HL-60 (cell line): Measurements from ENCODE around the gene WDFY4.

ENCODE experiments used
- DNase-seq, 2 experiments: peaks; one replicate each; pipeline ENCODE4 v3.0.0-alpha.2; 2010 to 2020; ENCODE audit warnings: low read depth in 1 of 2, low spot score in 1 of 2
- H3K27ac ChIP-seq: fragments of 250-450 bp; sonication (Bioruptor Pico); replicated peaks from 2 replicates; pipeline ENCODE4 v1.5.1; 2020; ENCODE audit warnings: mild to moderate bottlenecking, moderate library complexity
- H3K27me3 ChIP-seq: fragments of 250-450 bp; sonication (Bioruptor Pico); 2 replicates; pipeline ENCODE4 v1.5.1; 2021; ENCODE audit warnings: mild to moderate bottlenecking, moderate library complexity; ENCODE audit not compliant: insufficient read depth, poor library complexity, severe bottlenecking
- H3K4me3 ChIP-seq: replicated peaks from 2 replicates; pipeline ENCODE4 v1.5.1; 2011; ENCODE audit warnings: mild to moderate bottlenecking, control low read depth, low read length; ENCODE audit not compliant: insufficient read depth
- CTCF ChIP-seq: IDR thresholded peaks from one replicate; pipeline ENCODE4 v1.5.1; 2011; ENCODE audit warnings: low read length, control low read depth, inconsistent platforms; ENCODE audit not compliant: insufficient read depth
- GABPA ChIP-seq: IDR thresholded peaks from 2 replicates; pipeline ENCODE4 v1.6.1; 2012; ENCODE audit warnings: low read depth
- POLR2AphosphoS5 ChIP-seq: IDR thresholded peaks from 2 replicates; pipeline ENCODE4 v1.6.1; 2012; ENCODE audit warnings: low read depth
- SPI1 ChIP-seq: IDR thresholded peaks from 2 replicates; pipeline ENCODE4 v1.6.1; 2012; ENCODE audit warnings: low read depth, mild to moderate bottlenecking, borderline replicate concordance
- TF ChIP-seq, protein P1 (sequence below): IDR thresholded peaks from 2 replicates; pipeline ENCODE4 v1.6.1; 2012; ENCODE audit warnings: low read depth; ENCODE audit not compliant: insufficient replicate concordance

WDFY4 gene

DNA sequence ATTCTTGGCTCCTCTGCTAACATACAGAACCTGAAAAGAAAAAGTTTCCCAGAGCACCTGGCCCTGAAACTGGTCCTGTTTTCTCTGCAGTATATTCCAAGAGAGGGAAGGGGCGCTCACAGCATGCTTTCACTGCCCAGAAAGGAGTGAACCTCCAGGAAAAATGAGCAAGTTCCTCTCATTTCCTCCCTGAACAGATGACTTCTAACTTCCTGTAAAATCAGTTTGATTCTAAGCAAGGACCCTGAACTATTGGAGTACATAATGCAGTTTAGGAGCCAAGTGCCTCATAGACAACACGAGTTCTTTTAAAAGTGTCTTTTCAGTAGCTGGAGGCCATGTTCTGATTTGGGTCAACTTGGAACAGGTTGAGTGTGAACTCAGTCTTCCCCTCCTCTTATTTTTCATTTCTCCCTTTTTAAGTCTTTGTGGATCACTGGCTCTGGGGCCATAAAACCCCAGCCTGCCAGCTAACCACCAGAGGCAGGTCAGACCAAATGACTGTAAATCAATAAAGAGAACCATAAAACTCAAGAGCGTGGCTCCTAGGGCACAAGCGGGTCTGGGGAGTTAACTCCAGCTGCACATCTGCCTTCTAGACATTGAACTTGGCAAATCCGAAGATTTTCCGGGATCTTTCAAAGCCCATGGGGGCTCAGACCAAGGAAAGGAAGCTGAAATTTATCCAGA, 260.9 kb downstream of the WDFY4 start:
- TF ChIP-seq, protein P1, sequence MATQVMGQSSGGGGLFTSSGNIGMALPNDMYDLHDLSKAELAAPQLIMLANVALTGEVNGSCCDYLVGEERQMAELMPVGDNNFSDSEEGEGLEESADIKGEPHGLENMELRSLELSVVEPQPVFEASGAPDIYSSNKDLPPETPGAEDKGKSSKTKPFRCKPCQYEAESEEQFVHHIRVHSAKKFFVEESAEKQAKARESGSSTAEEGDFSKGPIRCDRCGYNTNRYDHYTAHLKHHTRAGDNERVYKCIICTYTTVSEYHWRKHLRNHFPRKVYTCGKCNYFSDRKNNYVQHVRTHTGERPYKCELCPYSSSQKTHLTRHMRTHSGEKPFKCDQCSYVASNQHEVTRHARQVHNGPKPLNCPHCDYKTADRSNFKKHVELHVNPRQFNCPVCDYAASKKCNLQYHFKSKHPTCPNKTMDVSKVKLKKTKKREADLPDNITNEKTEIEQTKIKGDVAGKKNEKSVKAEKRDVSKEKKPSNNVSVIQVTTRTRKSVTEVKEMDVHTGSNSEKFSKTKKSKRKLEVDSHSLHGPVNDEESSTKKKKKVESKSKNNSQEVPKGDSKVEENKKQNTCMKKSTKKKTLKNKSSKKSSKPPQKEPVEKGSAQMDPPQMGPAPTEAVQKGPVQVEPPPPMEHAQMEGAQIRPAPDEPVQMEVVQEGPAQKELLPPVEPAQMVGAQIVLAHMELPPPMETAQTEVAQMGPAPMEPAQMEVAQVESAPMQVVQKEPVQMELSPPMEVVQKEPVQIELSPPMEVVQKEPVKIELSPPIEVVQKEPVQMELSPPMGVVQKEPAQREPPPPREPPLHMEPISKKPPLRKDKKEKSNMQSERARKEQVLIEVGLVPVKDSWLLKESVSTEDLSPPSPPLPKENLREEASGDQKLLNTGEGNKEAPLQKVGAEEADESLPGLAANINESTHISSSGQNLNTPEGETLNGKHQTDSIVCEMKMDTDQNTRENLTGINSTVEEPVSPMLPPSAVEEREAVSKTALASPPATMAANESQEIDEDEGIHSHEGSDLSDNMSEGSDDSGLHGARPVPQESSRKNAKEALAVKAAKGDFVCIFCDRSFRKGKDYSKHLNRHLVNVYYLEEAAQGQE: no peak
- TF ChIP-seq GABPA (no peak), CTCF (no peak), POLR2AphosphoS5 (no peak)
- H3K27me3 ChIP-seq: no peaks in the 10 kb centered on the region
- H3K27ac ChIP-seq: no peak overlapping the region
- H3K4me3 ChIP-seq: no peak overlapping the region
- DNase-seq: no peak

- Histone ChIP-seq H3K4me3 (no peak overlapping the region), H3K27me3 (no peaks in the 10 kb centered on the region), H3K27ac (no peak overlapping the region)
- TF ChIP-seq, protein P1: no peak
- TF ChIP-seq POLR2AphosphoS5 (no peak), SPI1 (no peak), GABPA (no peak), CTCF (no peak)
- no peak for DNase-seq
Measured at GRCh38 chr10:48946332-48946731, 261.7 kb downstream of the WDFY4 start.

GRCh38 chr10:48946891-48947500, 262.3 kb downstream of the WDFY4 start:
- H3K27me3 ChIP-seq: no peaks in the 10 kb centered on the region
- no peak overlapping the region for H3K4me3 ChIP-seq
- H3K27ac ChIP-seq: no peak overlapping the region

More at GRCh38 chr10:48946891-48947500, 262.3 kb downstream of the WDFY4 start:
- TF ChIP-seq CTCF (no peak), POLR2AphosphoS5 (no peak), GABPA (no peak), SPI1 (no peak)
- TF ChIP-seq, protein P1: no peak
- DNase-seq: no peak
